HFFc6 (cell line): ENCODE data around the gene RPS6KA2. TPM values are rescaled to one million over a fixed set of nuclear protein-coding genes. Genes with fewer than 3 reads are reported as not detected.
A peak's percentile ranks its signal among the peaks of the same experiment; 100 is the strongest.

ENCODE experiments used
- DNase-seq: peaks from one replicate; pipeline ENCODE4 v3.0.0-alpha.2; 2018
- H3K27ac Mint-ChIP-seq: 2 replicates; pipeline ENCODE4 v1.8.0; 2020; ENCODE audit warnings: mild to moderate bottlenecking, mixed read lengths
- H3K27me3 Mint-ChIP-seq: 2 replicates; pipeline ENCODE4 v1.8.0; 2021; ENCODE audit warnings: mild to moderate bottlenecking, moderate library complexity, mixed read lengths; ENCODE audit not compliant: insufficient read depth
- H3K36me3 Mint-ChIP-seq: 2 replicates; pipeline ENCODE4 v1.8.0; 2021; ENCODE audit warnings: low read depth, mixed read lengths
- H3K4me1 Mint-ChIP-seq: 2 replicates; pipeline ENCODE4 v1.8.0; 2020; ENCODE audit warnings: low read depth, mixed read lengths
- H3K4me3 Mint-ChIP-seq: 2 replicates; pipeline ENCODE4 v1.8.0; 2020; ENCODE audit warnings: mild to moderate bottlenecking, moderate library complexity, mixed read lengths
- H3K9me3 Mint-ChIP-seq: 2 replicates; pipeline ENCODE4 v1.8.0; 2020; ENCODE audit warnings: mild to moderate bottlenecking, mixed read lengths
- total RNA-seq, 6 experiments: library from RNA; stranded (reverse); fragmentation: NEBNext Ultra II Directional; extraction: Animal tissue kit (Norgen Biotek cat#: 25700); gene quantifications; 2 replicates in 1 of 6; 3 replicates in 5 of 6; pipeline ENCODE4 v1.2.3, GENCODE V29; 2021
- TF ChIP-seq, protein P1 (sequence below): fragments of 200-600 bp; sonication (generic); IDR thresholded peaks from 2 replicates; pipeline ENCODE4 v1.5.0; 2021; ENCODE audit warnings: antibody characterized with exemption, mild to moderate bottlenecking

The RPS6KA2 gene
- total RNA-seq, 6 experiments from 2014 or later = 10.1 to 13.9 (median 11.9) TPM

DNA sequence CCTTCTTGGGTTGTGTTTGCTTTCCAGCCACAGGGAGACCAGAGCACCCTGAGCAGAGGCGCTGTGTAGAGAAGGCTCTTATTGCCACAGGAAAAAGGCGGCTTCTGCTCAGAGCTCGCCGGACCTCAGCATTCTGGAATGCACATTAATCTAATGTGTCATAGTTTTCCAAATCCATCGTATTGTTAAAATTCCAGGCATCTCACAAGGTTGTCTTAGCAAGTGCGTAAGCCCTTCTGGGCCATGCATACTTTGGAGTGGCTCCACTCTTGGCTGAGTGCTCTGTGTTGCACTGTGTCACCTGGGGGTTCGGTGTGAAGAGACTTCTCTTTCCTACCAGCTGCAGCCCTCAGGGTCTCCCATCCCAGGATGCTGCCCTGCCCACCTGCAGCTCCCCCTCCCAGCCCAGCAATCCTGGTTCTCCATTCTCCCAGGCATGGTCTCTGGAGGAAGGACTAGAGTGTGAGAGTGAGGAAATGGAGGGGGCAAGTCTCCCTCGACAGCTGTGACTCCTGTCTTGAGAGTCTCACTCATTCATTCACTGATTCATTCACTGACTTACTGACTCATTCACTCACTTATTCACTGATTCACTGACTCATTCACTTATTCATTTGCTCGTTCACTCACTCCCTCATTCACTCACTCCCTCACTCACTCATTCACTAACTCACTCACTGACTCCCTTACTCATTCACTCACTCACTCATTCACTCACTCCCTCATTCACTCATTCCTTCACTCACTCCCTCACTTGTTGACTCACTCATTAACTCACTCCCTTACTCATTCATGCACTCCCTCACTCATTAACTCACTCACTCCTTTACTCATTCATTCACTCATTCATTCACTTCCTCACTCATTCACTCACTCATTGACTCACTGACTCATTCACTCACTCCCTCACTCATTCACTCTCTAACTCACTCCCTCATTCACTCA lies 160.6 kb downstream of the RPS6KA2 start:
- Mint-ChIP-seq H3K36me3 (peaks cover 5% of the 10 kb centered on the region), H3K27me3 (no peaks in the 10 kb centered on the region; the same call in 1 of the 2 replicates), H3K4me1 (peaks cover 23% of the 10 kb centered on the region)

DNA sequence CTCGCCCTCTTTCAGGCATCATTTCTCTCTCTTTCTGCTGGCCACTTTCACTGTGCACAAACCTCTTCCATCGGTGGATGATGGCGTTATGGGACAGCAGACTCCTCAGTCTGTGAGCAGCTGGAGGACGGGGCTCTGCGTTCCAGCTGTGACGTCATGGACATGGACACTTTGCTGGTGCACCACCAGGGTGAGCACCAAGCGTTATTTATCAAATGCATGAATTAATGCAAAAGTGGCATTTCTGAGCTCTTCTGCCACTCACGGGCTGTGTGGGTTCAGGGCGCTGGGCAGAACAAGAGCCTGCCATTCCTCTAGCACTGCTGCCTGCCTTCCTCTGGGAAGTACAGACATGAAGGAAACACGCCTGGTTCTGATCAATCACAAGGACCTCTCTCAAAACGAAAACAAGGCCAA lies 161.4 kb downstream of the RPS6KA2 start:
- peak; percentile 60 for DNase-seq
- H3K27me3 Mint-ChIP-seq = no peaks in the 10 kb centered on the region; the same call in 1 of the 2 replicates
- H3K4me3 Mint-ChIP-seq = peak overlapping the region; percentile 72
- TF ChIP-seq, protein P1, sequence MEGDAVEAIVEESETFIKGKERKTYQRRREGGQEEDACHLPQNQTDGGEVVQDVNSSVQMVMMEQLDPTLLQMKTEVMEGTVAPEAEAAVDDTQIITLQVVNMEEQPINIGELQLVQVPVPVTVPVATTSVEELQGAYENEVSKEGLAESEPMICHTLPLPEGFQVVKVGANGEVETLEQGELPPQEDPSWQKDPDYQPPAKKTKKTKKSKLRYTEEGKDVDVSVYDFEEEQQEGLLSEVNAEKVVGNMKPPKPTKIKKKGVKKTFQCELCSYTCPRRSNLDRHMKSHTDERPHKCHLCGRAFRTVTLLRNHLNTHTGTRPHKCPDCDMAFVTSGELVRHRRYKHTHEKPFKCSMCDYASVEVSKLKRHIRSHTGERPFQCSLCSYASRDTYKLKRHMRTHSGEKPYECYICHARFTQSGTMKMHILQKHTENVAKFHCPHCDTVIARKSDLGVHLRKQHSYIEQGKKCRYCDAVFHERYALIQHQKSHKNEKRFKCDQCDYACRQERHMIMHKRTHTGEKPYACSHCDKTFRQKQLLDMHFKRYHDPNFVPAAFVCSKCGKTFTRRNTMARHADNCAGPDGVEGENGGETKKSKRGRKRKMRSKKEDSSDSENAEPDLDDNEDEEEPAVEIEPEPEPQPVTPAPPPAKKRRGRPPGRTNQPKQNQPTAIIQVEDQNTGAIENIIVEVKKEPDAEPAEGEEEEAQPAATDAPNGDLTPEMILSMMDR = peak; percentile 67
- peak overlapping the region; percentile 83 for H3K27ac Mint-ChIP-seq
- H3K36me3 Mint-ChIP-seq = peaks cover 5% of the 10 kb centered on the region
- peaks cover 29% of the 10 kb centered on the region for H3K4me1 Mint-ChIP-seq
- H3K9me3 Mint-ChIP-seq = peaks cover 5% of the 10 kb centered on the region; the same call in 1 of the 2 replicates

More for the DNA sequence above, 160.6 kb downstream of the RPS6KA2 start:
- peak; percentile 91 for DNase-seq
- peak overlapping the region; percentile 83 for H3K27ac Mint-ChIP-seq
- H3K9me3 Mint-ChIP-seq = peaks cover 5% of the 10 kb centered on the region; the same call in 1 of the 2 replicates
- TF ChIP-seq, protein P1 = no peak
- peak overlapping the region; percentile 72 for H3K4me3 Mint-ChIP-seq

DNA sequence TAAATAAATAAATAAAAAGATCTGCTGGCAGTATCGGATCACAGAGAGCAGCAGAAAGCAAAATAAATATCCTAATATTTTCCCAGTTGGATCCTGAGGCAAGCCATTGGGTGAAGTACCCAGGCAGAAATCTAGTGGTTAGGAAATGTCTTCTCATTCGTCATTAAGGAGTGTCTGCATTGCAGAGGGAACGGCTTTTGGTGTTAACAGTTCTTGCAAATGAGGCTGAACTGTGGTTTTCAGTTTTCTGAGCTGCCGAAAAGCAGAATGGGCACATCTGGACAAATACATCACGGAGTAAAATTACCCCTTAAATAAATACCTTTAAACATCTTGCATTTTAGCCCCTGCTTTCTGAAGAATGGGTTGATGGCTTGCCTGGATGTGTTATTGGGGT lies 162.1 kb downstream of the RPS6KA2 start:
- Mint-ChIP-seq H3K4me3 (no peak overlapping the region), H3K9me3 (peaks cover 5% of the 10 kb centered on the region; the same call in 1 of the 2 replicates), H3K27me3 (no peaks in the 10 kb centered on the region; the same call in 1 of the 2 replicates), H3K4me1 (peaks cover 31% of the 10 kb centered on the region), H3K27ac (peak overlapping the region; percentile 83; the same call in 1 of the 2 replicates), H3K36me3 (peaks cover 5% of the 10 kb centered on the region)
- no peak for DNase-seq
- TF ChIP-seq, protein P1 = no peak

- H3K36me3 Mint-ChIP-seq = peaks cover 5% of the 10 kb centered on the region
- H3K4me3 Mint-ChIP-seq = no peak overlapping the region
- no peak overlapping the region for H3K27ac Mint-ChIP-seq
- no peak for DNase-seq
- TF ChIP-seq, protein P1 = no peak
- peaks cover 31% of the 10 kb centered on the region for H3K4me1 Mint-ChIP-seq
- H3K9me3 Mint-ChIP-seq = peaks cover 5% of the 10 kb centered on the region; the same call in 1 of the 2 replicates
- H3K27me3 Mint-ChIP-seq = no peaks in the 10 kb centered on the region; the same call in 1 of the 2 replicates
These were observed 162.7 kb downstream of the RPS6KA2 start for GRCh38 chr6:166464068-166465002.
